PC-3 (cell line): ENCODE measurements around the gene IGHMBP2. TPM values are rescaled to one million over a fixed set of nuclear protein-coding genes. Genes with fewer than 3 reads are reported as not detected.

Source experiments
- ATAC-seq: fragments of 200-7000 bp; cut with Tn5 transposase; 2 replicates; pipeline ENCODE4 v1.9.1; 2020; ENCODE audit warnings: mild to moderate bottlenecking, moderate library complexity
- BruUV-seq: library from RNA; stranded (reverse); fragments of 400-500 nt; replicated peaks from 2 replicates; lab custom pipeline; 2021; lab: Mats Ljungman, UMichigan
- CTCF ChIA-PET: fragments of 300-600 bp; sonication (Branson Sonifier 250); formaldehyde crosslinking; loops from one replicate; lab custom pipeline; 2022; ENCODE audit warnings: antibody characterized with exemption; lab: Charles Lee
- POLR2A ChIA-PET: fragments of 300-600 bp; sonication (Branson Sonifier 250); formaldehyde crosslinking; loops from one replicate; lab custom pipeline; 2022; ENCODE audit warnings: antibody characterized with exemption; ENCODE audit not compliant: unreplicated experiment; lab: Charles Lee
- DNase-seq: peaks from one replicate; pipeline ENCODE4 v3.0.0-alpha.2; 2015
- H2AFZ ChIP-seq: fragments of 300-600 bp; sonication (generic); 2 replicates; pipeline ENCODE4 v1.6.0; 2016; ENCODE audit warnings: antibody characterized with exemption, low read length
- H3F3A ChIP-seq: fragments of 300-600 bp; sonication (generic); one replicate; pipeline ENCODE4 v1.6.0; 2017; ENCODE audit warnings: antibody characterized with exemption, low read length, control low read depth, mild to moderate bottlenecking; ENCODE audit not compliant: unreplicated experiment
- H3K27ac ChIP-seq: fragments of 300-600 bp; sonication (generic); 2 replicates; pipeline ENCODE4 v1.5.1; 2016; ENCODE audit warnings: mild to moderate bottlenecking, low read length
- H3K27me3 ChIP-seq: fragments of 300-600 bp; sonication (generic); 2 replicates; pipeline ENCODE4 v1.6.1; 2016; ENCODE audit warnings: low read length, mixed read lengths
- H3K36me3 ChIP-seq: fragments of 300-600 bp; sonication (generic); 2 replicates; pipeline ENCODE4 v1.6.1; 2016; ENCODE audit warnings: low read depth, mixed run types, low read length, mixed read lengths
- H3K4me1 ChIP-seq: fragments of 300-600 bp; sonication (generic); 2 replicates; pipeline ENCODE4 v1.5.1; 2016; ENCODE audit warnings: low read length; ENCODE audit not compliant: insufficient read depth
- H3K4me2 ChIP-seq: fragments of 300-600 bp; sonication (generic); 2 replicates; pipeline ENCODE4 v1.6.0; 2016; ENCODE audit warnings: low read length
- H3K4me3 ChIP-seq: fragments of 300-600 bp; sonication (generic); 2 replicates; pipeline ENCODE4 v1.5.1; 2016; ENCODE audit warnings: mild to moderate bottlenecking, low read length, mixed read lengths
- H3K79me2 ChIP-seq: fragments of 300-600 bp; sonication (generic); 2 replicates; pipeline ENCODE4 v1.6.1; 2017; ENCODE audit warnings: low read length, mixed read lengths
- H3K9ac ChIP-seq: fragments of 300-600 bp; sonication (generic); 2 replicates; pipeline ENCODE4 v1.6.0; 2016; ENCODE audit warnings: mild to moderate bottlenecking, low read length
- H3K9me2 ChIP-seq: fragments of 300-600 bp; sonication (generic); replicated peaks from 2 replicates; pipeline ENCODE4 v1.6.1; 2016; ENCODE audit warnings: mixed run types, low read length, mixed read lengths
- H3K9me3 ChIP-seq: fragments of 300-600 bp; sonication (generic); 2 replicates; pipeline ENCODE4 v1.6.1; 2016; ENCODE audit warnings: low read length, mixed read lengths
- H4K20me1 ChIP-seq: fragments of 300-600 bp; sonication (generic); 2 replicates; pipeline ENCODE4 v1.6.1; 2016; ENCODE audit warnings: low read length, mixed read lengths
- CTCF ChIP-seq: fragments of 300-600 bp; sonication (generic); conservative IDR thresholded peaks from 2 replicates; pipeline ENCODE4 v1.5.1; 2017; ENCODE audit warnings: antibody characterized with exemption, low read depth, mild to moderate bottlenecking, low read length
- EZH2 ChIP-seq: fragments of 300-600 bp; sonication (generic); IDR thresholded peaks from one replicate; pipeline ENCODE4 v1.6.1; 2017; ENCODE audit warnings: antibody characterized with exemption, mild to moderate bottlenecking, low read length; ENCODE audit not compliant: unreplicated experiment
- EZH2phosphoT487 ChIP-seq: fragments of 300-600 bp; sonication (generic); IDR thresholded peaks from 2 replicates; pipeline ENCODE4 v1.6.1; 2018; ENCODE audit warnings: mild to moderate bottlenecking, antibody characterized with exemption, low read length, borderline replicate concordance
- intact Hi-C: fragments of 100-400 bp; cut with micrococcal nuclease; formaldehyde crosslinking; loops from 2 replicates; pipeline ENCODE4 v1.9.0; 2023
- total RNA-seq: library from RNA; depleted of rRNA; stranded (reverse); fragments of >200 nt; gene quantifications from 2 replicates; pipeline ENCODE4 v1.2.3, GENCODE V29; 2014

Gene IGHMBP2
- total RNA-seq, 1 experiment from 2014 or later: 20.5 TPM

GRCh38 chr11:68865241-68865640 lies 38.5 kb upstream of the IGHMBP2 start:
- H3K27ac ChIP-seq: no peak overlapping the region
- H2AFZ ChIP-seq: no peak overlapping the region
- no peaks in the 10 kb centered on the region for H3K9me3 ChIP-seq
- no peaks in the 10 kb centered on the region for H3F3A ChIP-seq
- H3K4me1 ChIP-seq: peaks cover 5% of the 10 kb centered on the region; the same call in 1 of the 2 replicates
- DNase-seq: no peak
- TF ChIP-seq CTCF (no peak), EZH2phosphoT487 (no peak), EZH2 (no peak)
- no peaks in the 10 kb centered on the region for H3K9me2 ChIP-seq
- H3K27me3 ChIP-seq: no peaks in the 10 kb centered on the region
- no peaks in the 10 kb centered on the region for H3K79me2 ChIP-seq
- H3K4me3 ChIP-seq: no peak overlapping the region
- H3K36me3 ChIP-seq: no peaks in the 10 kb centered on the region
- ChIA-PET CTCF (no interaction called here), POLR2A (no interaction called here)
- no peak for ATAC-seq
- no peaks in the 10 kb centered on the region for H4K20me1 ChIP-seq
- no peak overlapping the region for H3K4me2 ChIP-seq
- intact Hi-C loops: no loop called here
- H3K9ac ChIP-seq: no peak overlapping the region
- no TSS peak for BruUV-seq

GRCh38 chr11:68867066-68867465 lies 36.6 kb upstream of the IGHMBP2 start:
- no peak overlapping the region for H2AFZ ChIP-seq
- no peaks in the 10 kb centered on the region for H3F3A ChIP-seq
- H3K9me3 ChIP-seq: no peaks in the 10 kb centered on the region
- no peak for TF ChIP-seq CTCF
- TF ChIP-seq EZH2: no peak
- no peak for TF ChIP-seq EZH2phosphoT487
- no peak overlapping the region for H3K9ac ChIP-seq
- H3K79me2 ChIP-seq: no peaks in the 10 kb centered on the region
- no peaks in the 10 kb centered on the region for H3K9me2 ChIP-seq
- ChIA-PET CTCF (no interaction called here), POLR2A (no interaction called here)
- no peak overlapping the region for H3K4me3 ChIP-seq
- no peaks in the 10 kb centered on the region for H3K27me3 ChIP-seq
- no peaks in the 10 kb centered on the region for H3K36me3 ChIP-seq
- no peak overlapping the region for H3K27ac ChIP-seq
- no peak for DNase-seq
- BruUV-seq: no TSS peak
- peaks cover 20% of the 10 kb centered on the region for H3K4me1 ChIP-seq
- no peak overlapping the region for H3K4me2 ChIP-seq
- H4K20me1 ChIP-seq: no peaks in the 10 kb centered on the region
- intact Hi-C loops: no loop called here
- ATAC-seq: no peak

GRCh38 chr11:68868221-68868835 lies 35.4 kb upstream of the IGHMBP2 start:
- no TSS peak for BruUV-seq
- Histone ChIP-seq H3K4me3 (no peak overlapping the region), H2AFZ (no peak overlapping the region), H3K4me1 (peaks cover 33% of the 10 kb centered on the region), H3K27me3 (no peaks in the 10 kb centered on the region), H3K9ac (no peak overlapping the region), H3K9me3 (no peaks in the 10 kb centered on the region), H4K20me1 (no peaks in the 10 kb centered on the region), H3K4me2 (no peak overlapping the region), H3K27ac (no peak overlapping the region), H3K9me2 (no peaks in the 10 kb centered on the region), H3K36me3 (no peaks in the 10 kb centered on the region), H3F3A (peaks cover 5% of the 10 kb centered on the region), H3K79me2 (no peaks in the 10 kb centered on the region)
- POLR2A ChIA-PET: no interaction called here
- CTCF ChIA-PET: no interaction called here
- intact Hi-C loops: no loop called here
- TF ChIP-seq EZH2 (no peak), EZH2phosphoT487 (no peak), CTCF (no peak)
- no peak for ATAC-seq
- DNase-seq: no peak
